Lower leg skin (tissue), 3 donors: ENCODE results near the gene FMO5.

ENCODE experiments used
- CTCF ChIP-seq, 3 donors: fragments of 450-650 bp; IDR thresholded peaks; one replicate each; pipeline ENCODE4 v1.5.1; 2016; ENCODE audit warnings: antibody characterized with exemption in 3 of 3, mild to moderate bottlenecking in 3 of 3, moderate library complexity in 2 of 3
- POLR2A ChIP-seq, 2 donors: fragments of 450-650 bp; IDR thresholded peaks; one replicate each; pipeline ENCODE4 v1.6.1; 2016 to 2017; ENCODE audit warnings: antibody characterized with exemption in 2 of 2, mild to moderate bottlenecking in 1 of 2, moderate library complexity in 1 of 2

- TF ChIP-seq CTCF (IDR thresholded peaks at IDR 0.05) (no peak), POLR2A (IDR thresholded peaks at IDR 0.05) (no peak)
Observed at GRCh38 chr1:147236448-147236847, 11.3 kb upstream of the FMO5 start.
